Measurements from ENCODE around the gene SLC6A18.

SLC6A18 gene, protein sequence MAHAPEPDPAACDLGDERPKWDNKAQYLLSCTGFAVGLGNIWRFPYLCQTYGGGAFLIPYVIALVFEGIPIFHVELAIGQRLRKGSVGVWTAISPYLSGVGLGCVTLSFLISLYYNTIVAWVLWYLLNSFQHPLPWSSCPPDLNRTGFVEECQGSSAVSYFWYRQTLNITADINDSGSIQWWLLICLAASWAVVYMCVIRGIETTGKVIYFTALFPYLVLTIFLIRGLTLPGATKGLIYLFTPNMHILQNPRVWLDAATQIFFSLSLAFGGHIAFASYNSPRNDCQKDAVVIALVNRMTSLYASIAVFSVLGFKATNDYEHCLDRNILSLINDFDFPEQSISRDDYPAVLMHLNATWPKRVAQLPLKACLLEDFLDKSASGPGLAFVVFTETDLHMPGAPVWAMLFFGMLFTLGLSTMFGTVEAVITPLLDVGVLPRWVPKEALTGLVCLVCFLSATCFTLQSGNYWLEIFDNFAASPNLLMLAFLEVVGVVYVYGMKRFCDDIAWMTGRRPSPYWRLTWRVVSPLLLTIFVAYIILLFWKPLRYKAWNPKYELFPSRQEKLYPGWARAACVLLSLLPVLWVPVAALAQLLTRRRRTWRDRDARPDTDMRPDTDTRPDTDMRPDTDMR

DNA sequence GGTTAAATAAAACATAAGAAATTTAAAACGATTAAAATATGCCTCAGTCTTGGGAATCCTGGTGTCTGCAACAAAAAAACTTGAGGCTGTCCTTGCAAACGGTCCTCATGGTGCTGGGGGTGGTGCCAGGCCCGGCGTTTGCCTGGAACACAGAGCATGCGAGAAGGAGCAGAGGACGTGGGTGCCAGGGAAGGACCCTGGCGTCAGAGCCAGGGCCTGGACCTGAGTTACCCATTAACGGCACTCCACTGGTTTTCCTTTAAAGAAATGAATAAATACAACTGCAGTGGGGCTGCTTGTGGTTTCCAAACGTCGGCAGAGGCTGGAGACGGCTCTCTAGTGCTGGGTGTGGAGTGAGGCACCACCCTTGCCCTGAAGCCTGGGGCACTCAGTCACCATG lies at the start of gene SLC6A18:
TSS of gene SLC6A18 (plus strand) at position 301 of the 400 bp plus-strand sequence. CDS start at position 398, 97 bp downstream.
- no peak for DNase-seq

DNA sequence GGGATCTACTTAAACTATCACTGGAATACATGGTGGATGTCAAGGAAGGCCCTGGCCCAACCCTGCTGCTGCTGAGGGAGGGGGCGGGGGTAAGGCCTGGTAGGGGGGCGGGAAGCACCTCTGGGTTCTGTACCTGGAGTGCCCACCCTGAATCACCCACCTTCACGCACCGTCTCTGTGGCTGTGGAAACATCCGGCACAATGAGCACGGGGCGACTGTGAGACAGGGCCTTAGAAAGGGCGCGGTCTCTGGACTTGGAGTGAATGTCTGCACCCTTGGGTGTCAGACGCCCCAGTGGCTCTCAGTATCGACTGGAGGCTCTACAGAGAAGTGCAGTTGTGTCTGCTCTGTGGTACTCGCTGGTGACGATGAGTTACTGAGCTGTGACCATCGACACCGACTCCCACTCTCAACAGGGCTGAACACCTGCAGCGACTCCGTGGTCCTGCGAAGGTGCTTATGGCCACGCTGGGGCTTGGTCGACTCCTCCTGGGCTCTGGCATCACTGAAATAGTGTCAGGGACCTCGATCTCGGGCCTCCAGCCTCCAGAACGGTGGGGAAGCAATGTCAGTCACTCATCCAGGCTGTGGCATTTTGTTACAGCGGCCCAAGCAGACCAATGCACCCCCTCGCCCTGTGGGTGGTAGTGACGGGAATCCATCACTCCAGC lies 49.2 kb upstream of the SLC6A18 start:
- DNase-seq, result no peak

DNA sequence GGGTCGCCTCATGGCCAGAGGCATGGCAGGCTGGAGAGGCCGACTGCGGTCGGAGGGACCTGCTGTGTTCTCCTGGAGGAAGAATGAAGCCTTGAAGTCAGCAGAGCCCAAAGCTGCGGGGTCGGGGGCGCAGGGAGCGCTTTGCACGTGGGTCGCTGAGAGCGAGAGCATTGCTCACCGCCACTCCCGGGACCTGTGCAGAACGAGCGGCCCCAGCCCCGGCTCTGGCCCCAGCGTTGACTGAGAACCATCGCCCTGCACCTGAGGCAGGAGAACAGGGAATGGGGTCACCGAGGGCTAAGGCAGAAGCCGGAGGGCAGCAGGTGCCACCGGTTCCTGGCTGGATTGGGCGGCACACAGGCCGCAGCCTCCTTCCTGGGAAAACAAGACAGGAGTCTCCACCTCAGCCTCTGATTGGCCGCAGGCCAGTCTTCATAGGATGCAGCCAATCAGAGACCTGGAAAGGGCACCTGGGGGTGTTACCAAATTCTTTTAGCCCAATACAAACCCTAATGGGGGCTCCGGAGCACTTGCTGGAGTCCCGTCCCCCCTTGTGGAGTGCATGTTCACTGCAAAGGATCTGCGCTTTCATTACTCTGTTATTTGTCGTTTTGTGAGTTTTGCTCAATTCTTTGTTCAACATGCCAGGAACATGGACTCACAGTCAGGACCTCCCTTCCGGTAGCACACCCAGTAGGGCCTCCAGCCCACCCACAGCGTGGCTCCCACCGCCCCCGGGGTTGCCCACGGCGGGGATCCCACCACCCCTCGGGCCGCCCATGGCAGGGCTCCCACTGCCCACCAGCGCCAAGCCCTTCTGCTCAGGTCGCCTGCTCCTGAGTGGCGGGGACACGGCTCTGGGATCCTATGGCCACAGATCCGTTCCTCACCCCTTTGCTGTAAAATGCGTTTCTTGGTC lies 48.4 kb upstream of the SLC6A18 start:
- DNase-seq, result no peak

DNA sequence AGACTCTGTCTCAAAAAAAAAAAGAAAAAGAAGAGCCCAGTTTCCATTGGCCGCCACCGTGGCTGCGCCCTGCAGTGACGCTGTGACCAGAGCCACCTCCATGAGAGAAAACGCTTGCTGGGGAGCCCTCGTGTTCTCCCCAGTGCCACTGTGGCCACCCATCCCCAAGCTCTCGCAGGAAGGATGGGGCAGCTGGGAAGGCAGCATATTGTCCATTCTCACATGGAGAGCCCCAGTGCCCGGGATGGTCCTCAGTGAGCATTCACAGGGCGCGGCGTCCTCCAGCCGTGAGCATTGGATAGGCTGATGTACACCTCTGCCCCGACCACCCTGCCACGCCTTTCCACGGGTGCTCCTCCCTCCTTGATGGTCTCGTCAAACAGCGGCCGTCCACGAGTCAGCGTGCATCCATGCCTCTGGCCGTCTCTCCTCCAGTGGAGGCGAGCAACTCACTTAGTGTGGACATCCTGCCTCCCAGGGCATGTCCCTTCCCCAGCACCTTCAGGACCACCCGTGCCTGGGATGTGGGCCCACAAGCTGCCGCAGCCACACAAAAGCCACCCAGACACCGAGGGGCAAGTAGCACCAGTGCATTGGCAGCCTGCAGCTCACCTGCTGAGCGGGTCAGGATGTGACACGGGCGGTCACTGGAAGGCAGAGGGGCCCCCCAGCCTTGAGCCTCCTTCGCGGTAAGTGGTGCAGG lies 47.2 kb upstream of the SLC6A18 start:
- DNase-seq, result no peak

DNA sequence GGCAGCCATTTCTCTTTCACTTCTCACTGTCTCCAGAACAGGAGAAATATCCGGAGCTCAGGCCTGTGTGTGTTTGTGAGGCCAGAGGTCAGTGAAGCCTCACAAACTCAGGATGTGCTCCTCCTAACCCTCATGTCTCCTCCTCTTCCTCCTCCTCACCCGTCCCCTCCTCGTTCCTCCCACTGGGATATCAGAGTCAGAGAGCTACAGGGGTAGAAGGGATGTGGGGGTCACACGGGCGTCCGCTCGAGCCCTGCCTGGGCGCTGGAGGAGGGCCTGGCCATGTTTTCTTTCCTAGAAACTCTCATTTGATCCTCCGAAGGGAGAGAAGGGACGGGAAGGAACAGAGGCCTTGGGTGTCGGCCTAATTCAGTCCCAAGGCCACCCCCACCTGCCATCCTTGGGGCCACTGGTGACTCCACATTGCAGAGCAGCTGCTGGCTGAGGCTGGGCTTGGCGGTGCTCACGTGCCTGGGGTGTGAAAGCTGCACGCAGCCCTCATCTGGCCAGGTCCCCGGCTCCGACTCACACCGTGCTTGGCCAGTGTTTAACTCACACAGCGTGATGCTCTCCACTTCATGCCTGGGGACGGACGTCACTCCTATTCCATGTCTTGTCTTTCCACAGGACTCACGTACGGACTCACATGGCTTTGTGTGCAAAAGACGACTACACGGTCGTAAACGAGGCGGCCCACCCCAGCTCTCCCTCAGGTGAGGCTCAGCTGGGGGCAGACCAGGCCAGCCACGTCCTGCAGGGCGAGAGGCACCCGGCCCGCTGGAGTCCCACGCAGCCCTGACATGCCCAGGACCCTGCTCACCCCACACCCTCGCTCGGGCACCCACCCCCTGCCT lies 46.4 kb upstream of the SLC6A18 start:
- DNase-seq, result no peak

DNA sequence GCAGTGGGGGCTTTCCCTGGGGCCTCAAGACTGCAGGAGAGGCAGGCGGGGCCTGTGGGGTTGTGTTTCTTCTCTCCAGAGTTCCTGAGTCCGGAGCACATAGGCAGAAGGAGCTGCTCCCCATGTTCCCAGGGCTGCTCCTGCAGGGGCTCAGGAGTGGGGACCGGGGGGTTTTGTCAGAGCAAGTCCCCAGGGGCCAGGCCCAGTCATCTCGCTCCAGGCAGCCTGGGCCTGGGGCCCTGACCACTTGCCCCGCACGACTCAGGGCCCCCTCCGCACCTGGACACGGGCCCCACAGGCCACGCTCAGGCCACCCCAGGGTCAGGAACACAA lies 45.8 kb upstream of the SLC6A18 start:
- no peak for DNase-seq

DNA sequence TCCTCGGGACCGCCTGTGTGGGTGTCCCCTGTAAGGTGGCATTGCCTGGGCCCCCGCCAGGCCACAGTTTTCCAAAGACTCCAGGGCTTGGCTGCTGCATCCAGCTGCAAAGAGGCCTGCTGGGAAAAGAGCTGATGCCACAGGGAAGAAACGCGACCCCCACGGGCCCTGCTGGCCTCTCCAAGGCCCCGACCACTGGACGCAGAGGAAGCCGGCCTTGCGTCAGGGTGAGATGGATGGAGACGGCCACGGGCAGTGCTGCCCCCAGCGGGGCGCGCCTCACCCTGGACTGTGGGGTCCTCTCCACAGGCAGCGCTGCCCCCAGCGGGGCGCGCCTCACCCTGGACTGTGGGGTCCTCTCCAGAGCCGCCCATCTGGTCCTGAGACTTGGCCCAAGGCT lies 45.1 kb upstream of the SLC6A18 start:
- no peak for DNase-seq

DNA sequence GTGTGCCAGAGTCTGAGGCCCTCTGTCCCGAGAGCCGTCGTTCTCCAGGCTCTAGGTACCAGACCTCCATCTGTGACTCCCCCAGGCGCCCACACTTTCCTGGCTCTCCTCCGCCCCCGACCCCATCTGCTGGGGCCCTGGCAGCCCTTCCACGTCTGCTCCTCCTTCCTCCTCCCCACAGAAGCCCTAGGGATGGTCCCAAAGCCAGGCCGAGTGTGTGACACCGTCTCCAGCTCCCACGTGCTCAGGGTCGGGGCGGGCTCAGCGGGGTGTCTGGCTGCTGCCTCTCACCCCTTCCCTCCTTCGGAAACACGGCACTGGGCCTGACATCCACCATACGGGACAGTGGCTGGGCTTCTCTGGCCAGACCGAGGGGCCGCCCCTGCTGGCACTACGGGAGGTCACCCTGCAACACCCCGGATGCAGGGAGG lies 44.3 kb upstream of the SLC6A18 start:
- no peak for DNase-seq

DNA sequence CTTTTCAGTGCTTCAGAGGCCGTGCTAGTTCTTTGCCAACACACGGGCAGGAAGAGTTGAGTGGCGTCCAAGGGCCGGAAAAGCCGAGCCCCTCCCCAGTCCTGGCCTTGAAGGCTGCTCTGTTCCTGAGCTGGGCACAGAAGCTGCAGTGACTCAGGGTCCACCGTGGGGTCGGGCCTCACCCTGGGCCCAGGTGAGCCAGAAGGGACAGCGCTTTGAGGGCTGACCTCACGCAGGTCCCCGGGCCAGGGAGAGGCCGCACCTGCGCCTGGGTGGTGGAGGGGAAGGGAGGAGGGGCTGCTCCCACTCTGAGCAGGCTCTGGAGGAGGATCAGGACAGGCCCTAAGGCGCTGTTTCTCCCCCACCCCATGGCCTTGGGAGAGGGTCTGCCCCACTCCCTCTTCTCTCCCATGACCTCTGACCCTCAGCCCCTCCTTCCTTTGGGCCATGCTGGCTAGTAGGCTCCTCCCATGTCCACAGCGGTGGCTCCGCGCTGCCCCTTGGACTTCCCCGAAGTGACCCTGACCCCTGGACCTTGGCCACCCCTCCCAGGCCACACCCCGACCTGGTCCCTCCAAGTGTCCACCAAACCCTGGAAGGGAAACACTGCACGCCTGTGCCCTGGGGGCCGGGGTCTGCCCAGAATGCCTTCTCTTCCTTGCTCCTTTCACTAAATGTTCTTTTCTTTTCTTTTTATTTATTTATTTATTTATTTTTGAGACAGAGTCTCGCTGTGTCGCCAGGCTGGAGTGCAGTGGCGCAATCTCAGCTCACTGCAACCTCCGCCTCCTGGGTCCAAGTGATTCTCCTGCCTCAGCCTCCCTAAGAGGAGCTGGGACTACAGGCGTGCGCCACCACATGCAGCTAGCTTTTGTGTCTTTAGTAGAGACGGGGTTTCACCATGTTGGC lies 43.5 kb upstream of the SLC6A18 start:
- DNase-seq, result no peak

DNA sequence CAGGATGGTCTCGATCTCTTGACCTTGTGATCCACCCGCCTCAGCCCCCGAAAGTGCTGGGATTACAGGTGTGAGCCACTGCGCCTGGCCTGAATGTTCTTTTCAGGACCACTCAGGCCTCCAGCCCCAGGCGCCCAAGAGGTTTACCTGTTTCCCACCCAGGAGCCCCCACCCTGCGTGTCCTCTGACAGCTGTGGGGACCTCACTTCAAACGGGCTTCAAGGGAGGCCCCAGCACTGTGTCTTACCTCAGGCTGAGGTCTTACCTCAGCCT lies 42.9 kb upstream of the SLC6A18 start:
- no peak for DNase-seq

DNA sequence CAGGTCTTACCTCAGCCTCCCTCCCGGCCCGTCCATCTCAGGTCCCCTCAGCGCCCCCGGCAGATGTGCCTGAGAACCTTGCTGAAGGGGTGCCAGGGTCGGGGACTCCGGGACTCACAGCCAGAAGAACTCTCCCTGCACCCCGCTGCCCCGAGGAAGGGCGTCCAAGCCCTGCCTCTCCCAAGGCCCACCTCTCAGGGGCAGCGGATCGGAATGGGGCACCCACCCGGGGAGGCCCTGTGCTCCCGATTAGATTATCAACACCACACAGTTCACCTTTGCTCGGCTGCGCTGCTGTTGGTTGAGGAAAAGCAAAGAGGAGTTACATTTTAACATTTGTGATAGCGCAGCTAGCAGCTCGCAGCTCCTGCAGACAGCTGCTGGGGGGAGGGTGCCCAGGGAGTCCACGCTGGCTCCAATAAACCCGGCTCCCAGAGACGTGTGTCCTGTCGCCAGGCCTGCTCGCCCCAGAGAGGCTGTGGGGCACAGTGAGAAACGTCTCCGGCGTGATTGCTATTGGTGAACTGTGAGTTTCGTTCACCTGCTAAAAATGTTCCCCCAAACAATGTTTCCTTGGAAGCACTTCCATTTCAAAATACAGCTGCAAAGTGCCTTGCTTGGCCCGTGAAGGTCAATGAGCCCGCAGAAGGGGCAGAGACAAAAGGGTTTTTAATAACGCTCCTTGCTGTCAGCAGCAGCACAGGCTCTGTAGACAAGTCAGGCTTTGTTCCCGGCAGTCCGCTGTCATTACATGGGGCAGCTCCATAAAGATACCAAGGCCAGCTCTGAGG lies 42.4 kb upstream of the SLC6A18 start:
- no peak for DNase-seq

DNA sequence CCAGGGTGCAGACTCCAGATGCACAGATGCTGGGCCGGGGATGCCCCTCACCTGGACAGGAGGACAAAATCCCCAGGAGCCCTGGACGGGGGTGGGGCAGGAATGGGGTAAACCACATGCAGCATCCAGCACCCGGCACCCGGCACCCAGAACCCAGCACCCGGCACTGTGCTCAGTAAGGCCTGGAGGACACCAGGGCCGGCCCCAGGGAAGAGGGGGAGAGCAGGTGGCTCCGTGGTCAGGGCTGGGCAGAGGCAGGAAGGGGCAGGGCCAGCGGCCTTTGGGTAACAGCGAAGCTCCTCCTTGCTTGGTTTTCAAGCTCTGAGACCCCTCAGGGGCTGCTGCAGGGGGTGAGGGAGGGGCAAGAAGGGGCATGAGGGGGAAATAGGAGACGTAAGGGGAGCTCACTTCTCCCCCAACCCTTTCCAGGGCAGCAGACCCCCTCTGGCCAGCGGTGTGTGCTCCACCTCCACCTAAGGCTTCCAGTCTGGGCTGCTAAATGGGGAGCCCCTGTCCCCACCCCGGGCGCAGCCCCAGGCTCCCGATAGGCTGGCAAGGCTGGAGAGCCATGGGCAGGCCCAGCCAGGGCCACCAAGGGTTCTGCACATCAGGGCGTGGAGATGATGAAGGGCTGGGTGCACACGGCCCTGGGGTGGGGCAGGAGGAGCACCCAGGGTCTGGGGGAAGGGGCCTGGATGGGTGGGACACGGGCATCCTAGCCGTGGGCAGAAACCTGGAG lies 41.6 kb upstream of the SLC6A18 start:
- no peak for DNase-seq

DNA sequence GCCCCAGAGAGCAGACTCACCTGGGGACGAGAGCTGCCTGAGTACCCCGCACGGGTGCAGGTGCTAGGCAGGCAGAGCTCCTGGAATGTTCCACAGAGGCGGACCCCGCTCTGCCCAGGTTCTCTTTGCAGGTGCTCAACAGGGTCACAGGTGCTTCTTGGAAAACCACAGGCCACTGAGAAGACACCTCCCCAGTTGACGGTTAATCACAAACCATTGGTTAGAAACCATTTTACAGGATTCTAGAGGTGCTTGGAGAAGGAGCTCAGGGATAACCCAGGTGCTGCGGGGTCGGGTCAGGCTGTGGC lies 41.1 kb upstream of the SLC6A18 start:
- DNase-seq, result no peak

DNA sequence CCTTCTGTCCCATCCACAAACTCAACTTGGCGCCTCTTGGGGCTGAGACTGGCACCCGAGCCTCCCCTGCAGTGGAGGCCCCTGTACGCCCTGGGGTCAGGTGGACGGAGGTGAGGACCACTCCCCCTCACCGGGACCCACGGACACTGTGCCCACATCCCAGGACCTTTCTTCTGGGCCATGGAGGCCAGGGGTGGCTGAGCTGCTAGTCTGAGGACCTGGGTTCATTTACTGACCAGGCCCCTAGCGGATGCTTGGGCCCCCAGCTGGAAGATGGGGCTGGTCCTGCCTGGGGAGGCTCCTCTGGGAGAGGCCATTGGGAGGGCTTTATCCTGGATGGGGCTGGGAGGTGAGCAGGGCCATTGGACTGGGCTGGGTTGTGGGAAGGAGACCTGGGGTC lies 40.7 kb upstream of the SLC6A18 start:
- DNase-seq, result no peak

DNA sequence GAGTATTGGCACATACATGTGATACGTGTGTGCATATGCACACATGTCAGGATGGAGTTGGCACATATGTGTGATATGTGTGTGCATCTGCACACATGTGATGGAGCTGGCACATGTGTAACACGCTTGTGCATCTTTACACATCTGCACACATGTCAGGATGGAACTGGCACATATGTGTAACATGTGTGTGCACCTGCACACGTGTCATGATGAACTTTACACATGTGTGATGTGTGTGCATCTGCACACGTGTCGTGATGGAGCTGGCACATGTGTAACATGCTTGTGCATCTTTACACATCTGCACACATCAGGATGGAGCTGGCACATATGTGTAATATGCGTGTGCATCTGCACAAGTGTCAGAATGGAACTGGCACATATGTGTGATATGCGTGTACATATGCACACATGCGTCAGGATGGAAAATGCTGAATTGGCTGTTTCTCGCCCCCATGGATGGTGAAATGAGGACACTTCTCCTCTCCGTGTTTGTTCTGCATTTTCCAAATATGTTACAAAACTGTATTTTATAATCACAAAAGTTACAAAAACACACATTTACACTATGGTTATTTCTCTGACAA lies 40.0 kb upstream of the SLC6A18 start:
- no peak for DNase-seq

DNA sequence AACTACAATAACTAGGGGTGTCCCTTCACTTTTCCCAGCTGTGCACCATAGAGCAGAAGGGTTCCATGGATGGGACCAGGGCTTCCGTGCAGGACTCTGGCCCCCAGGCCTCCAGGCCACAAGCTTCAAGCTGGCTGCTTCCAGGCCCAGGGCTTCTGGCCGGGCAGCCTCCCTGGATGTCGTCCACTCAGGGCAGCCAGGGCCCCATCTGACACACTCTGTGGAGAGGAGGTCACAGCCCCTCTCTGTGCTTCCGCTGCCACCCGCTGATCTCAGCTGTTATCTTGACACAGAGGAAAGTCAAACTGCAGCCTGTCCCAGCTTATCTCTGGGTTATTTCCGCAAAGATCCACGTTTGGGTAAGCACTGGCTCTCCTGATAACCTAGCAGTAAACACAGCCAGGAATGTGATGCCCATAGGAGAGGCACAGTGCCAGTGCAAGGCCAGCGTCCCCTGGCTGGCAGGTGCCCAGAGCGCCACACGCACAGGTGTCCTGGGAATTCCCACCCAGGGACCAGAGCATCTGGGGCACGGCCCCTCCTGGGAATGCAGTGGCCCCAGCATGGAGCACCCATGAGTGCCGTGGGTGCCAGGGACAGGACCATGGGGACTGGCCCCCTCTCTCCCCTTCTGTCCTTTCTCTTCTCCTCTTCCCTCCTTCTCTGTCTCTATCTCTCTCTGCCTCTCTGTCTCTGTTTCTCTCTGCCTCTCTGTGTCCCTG lies 39.4 kb upstream of the SLC6A18 start:
- no peak for DNase-seq

DNA sequence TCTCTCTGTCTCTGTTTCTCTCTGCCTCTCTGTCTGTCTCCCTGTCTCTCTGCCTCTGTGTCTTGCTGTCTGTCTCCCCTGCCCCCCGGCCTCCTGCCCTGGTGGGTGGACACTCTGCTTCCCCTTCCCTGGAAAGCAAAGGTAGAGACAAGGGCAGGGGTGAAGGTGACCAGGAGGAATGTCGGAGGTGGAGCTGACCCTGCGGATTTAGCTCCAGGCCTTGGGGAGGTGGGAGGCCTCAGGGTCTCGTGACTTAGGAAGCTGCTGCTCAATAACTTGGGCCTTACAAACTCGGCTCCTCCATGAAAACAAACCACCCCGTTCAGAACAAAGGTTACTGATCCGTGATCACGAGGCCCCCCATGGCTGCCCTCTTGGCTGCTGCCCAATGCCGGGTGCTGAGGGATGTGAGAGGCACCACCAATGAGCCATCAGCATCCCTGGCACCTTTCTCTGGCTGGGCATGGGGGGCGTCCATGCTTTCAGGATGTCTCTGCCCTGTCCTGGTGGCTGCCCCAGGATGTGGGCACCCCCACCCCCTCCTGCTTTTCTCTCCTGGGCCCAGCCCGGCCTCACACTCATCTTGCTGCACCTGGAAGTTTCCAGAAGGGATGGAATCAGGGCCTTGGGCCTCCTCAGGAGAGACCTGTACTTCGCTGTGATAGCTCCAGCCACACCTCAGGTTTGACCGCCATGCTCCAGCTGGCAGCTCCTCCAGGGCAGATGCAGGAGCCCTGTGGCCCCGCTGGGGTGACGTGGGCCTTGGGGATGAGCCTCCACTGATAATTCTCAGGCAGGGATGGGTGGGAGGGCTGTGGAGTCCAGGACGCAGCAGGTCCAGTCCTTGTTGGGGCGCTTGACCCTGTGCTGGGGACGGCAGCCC lies 38.6 kb upstream of the SLC6A18 start:
- no peak for DNase-seq
